ENCODE results near the gene NUCB2.

GRCh38 chr11:17328871-17329494 lies 52.4 kb downstream of the NUCB2 start:
- no peak for TF ChIP-seq EZH2 (IDR thresholded peaks at IDR 0.05; ENCODE audit: borderline replicate concordance, low read length)
- no peak for TF ChIP-seq CTCF (conservative IDR thresholded peaks at IDR 0.05 in 1 of 2, IDR thresholded peaks at IDR 0.05 in 1 of 2; ENCODE audit: extremely low read depth in 1 of 2, insufficient read depth in 1 of 2, low read depth in 1 of 2, low read length in 2 of 2)

Measured in mammary epithelial cell (primary cell).